ENCODE results near the gene AKNAD1.

AKNAD1 gene

DNA sequence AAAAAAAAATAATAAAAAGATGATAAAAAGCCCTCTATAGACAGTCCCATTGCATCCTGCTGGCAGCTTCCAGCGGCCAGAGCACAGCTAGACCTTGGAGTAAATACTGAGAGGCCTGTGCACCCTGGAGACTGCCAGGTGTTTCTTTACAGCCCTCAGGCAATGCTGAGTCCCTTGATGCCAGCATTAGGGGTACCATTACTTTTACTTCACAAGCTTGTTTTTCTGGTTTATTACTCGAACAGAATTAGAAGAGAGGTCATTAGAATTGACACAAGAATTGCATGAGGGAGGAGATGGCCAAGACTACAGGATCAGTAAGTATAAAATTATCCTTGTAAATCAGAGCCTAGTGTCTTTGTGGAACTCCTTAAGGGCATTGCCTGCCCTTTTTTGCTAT is 43.6 kb downstream of the AKNAD1 start:
- DNase-seq (ENCODE audit: low read depth) = no peak
- no peak overlapping the region for H3K4me3 ChIP-seq (ENCODE audit: low read depth, low read length)
- TF ChIP-seq CTCF (conservative IDR thresholded peaks at IDR 0.05; ENCODE audit: low read depth, low read length) = no peak

- no peak for TF ChIP-seq CTCF (conservative IDR thresholded peaks at IDR 0.05; ENCODE audit: low read depth, low read length)
- no peak for DNase-seq (ENCODE audit: low read depth)
- no peak overlapping the region for H3K4me3 ChIP-seq (ENCODE audit: low read depth, low read length)
Observed at GRCh38 chr1:108811611-108812010, 45.3 kb downstream of the AKNAD1 start.

- DNase-seq (ENCODE audit: low read depth) = no peak
- no peak for TF ChIP-seq CTCF (conservative IDR thresholded peaks at IDR 0.05; ENCODE audit: low read depth, low read length)
- H3K4me3 ChIP-seq (ENCODE audit: low read depth, low read length) = no peak overlapping the region
Observed at GRCh38 chr1:108808438-108808837, 48.5 kb downstream of the AKNAD1 start.

DNA sequence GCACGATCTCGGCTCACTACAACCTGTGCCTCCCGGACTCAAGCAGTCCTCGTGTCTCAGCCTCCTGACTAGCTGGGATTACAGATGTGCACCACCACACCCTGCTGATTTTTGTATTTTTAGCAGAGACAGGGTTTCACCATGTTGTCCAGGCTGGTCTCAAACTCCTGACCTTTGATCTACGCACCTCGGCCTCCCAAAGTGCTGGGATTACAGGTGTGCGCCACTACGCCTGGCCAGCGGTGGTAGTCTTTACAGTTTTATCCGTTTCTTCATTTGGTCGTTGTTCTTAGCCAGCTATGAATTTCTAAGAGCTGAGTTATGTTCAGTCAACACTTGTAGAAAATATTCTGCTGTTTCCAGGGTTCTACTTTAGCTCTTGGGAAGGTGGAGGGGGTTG is 53.3 kb downstream of the AKNAD1 start:
- TF ChIP-seq CTCF (conservative IDR thresholded peaks at IDR 0.05; ENCODE audit: low read depth, low read length) = no peak
- H3K4me3 ChIP-seq (ENCODE audit: low read depth, low read length) = no peak overlapping the region
- no peak for DNase-seq (ENCODE audit: low read depth)

DNA sequence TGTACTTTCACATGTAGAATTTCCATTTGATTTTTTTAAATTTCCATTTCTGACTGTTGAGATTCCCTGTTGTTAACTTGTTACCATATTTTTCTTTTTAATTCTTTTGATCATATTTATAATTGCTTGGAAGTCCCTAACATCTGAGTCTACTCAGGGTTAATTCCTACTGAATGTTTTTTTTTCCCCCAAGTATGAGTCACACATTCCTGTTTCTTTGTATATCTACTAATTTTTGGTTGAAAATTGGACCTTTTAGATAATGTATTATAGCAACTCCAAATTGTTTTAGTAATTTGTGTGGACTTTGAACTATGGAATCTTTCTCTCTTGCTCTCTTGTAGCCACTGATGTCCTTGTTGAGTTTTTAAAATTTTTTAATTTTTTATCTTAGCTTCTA is 55.8 kb downstream of the AKNAD1 start:
- no peak overlapping the region for H3K4me3 ChIP-seq (ENCODE audit: low read depth, low read length)
- DNase-seq (ENCODE audit: low read depth) = peak; percentile 55
- no peak for TF ChIP-seq CTCF (conservative IDR thresholded peaks at IDR 0.05; ENCODE audit: low read depth, low read length)

- DNase-seq (ENCODE audit: low read depth) = no peak
- H3K4me3 ChIP-seq (ENCODE audit: low read depth, low read length) = no peak overlapping the region
- no peak for TF ChIP-seq CTCF (conservative IDR thresholded peaks at IDR 0.05; ENCODE audit: low read depth, low read length)
Observed at GRCh38 chr1:108799001-108799400, 57.9 kb downstream of the AKNAD1 start.

DNA sequence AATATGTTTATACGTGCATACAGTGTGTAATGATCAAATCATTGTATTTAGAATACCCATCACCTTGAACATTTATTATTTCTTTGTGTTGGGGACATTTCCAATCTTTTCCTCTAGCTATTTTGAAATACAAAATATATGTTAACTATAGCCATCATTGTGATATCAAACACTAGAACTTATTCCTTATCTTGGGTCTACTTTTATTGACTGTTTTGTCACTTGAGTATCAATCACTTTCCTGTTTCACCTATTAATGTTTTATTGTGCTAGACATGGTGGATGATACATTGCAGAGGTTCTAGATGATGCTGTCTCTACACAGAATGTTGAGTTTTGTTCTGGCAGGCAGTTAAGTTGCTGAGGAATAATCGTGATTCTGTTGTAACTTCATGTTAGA is 64.5 kb downstream of the AKNAD1 start:
- no peak for DNase-seq (ENCODE audit: low read depth)
- no peak for TF ChIP-seq CTCF (conservative IDR thresholded peaks at IDR 0.05; ENCODE audit: low read depth, low read length)
- H3K4me3 ChIP-seq (ENCODE audit: low read depth, low read length) = no peak overlapping the region
